Epithelial cell of esophagus (primary cell): ENCODE data around the gene C1orf35.

Experiments used
- DNase-seq: peaks from one replicate; pipeline ENCODE4 v3.0.0; 2010; ENCODE audit warnings: low read depth
- H3K4me3 ChIP-seq: 2 replicates; pipeline ENCODE4 v1.5.1; 2011; ENCODE audit warnings: mild to moderate bottlenecking, low read length, control low read depth
- TF ChIP-seq, protein P1 (sequence below): IDR thresholded peaks from 2 replicates; pipeline ENCODE4 v1.5.1; 2011; ENCODE audit warnings: low read depth, mild to moderate bottlenecking, low read length, control low read depth, inconsistent platforms; ENCODE audit not compliant: insufficient read depth; ENCODE audit errors: missing control alignments

The C1orf35 gene

DNA sequence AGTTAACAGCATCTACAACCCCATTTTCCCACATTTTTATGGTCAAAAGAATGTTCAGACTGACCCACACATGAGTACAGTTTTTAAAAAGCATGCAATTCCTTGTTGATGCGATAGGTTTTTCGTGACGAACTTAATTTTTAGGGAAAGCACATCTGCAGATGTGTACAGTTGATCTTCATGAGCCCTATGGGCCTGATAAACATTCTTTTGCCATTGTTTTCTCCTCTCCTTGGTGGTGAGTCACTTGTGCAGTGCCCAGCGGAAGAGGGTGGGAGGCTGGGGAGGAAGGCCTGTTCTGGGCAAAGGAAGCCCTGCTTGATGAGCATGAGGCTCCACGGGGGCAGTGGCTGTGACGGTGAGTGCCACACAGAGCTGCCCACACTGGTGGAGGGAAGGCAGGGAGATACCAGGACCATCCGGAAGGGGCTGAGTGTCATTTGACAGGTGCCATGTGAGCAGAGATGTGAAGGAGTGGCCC is 15.3 kb downstream of the C1orf35 start:
- no peak overlapping the region for H3K4me3 ChIP-seq
- DNase-seq, result peak; percentile 73
- TF ChIP-seq, protein P1, sequence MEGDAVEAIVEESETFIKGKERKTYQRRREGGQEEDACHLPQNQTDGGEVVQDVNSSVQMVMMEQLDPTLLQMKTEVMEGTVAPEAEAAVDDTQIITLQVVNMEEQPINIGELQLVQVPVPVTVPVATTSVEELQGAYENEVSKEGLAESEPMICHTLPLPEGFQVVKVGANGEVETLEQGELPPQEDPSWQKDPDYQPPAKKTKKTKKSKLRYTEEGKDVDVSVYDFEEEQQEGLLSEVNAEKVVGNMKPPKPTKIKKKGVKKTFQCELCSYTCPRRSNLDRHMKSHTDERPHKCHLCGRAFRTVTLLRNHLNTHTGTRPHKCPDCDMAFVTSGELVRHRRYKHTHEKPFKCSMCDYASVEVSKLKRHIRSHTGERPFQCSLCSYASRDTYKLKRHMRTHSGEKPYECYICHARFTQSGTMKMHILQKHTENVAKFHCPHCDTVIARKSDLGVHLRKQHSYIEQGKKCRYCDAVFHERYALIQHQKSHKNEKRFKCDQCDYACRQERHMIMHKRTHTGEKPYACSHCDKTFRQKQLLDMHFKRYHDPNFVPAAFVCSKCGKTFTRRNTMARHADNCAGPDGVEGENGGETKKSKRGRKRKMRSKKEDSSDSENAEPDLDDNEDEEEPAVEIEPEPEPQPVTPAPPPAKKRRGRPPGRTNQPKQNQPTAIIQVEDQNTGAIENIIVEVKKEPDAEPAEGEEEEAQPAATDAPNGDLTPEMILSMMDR, result no peak

DNA sequence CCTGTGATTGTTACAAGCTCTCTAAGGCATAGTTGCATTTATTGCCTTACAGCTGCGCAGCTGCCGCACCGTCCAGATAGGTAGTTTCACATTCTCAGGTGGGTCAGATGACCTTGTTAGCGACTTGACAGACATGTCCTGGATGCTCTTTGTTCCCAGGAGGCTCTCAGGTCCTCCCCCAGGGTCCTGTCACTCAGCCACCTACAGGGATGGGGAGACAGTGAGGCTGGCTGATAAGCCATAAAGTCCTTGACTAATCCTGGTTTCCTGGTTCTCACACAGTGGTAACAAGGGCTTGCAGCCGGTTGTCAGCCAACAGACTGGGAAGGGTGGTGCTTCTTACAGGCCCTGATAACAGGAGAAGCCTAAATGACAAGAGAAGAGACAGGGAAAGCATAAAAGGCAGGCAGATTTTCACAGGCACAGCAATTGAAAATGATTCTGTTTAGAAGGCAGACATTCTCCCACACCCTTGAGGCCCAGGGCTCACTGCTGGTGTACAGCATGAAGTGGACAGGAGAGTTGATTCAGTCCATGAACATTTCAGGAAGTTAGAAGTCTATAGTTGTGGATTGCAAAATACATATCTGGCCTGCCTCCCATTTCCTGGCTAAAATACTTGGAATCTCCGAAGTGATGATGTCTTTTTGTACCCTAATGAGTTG is 17.7 kb downstream of the C1orf35 start:
- peak overlapping the region; percentile 95 for H3K4me3 ChIP-seq
- DNase-seq, result peak; percentile 64
- TF ChIP-seq, protein P1, result no peak

DNA sequence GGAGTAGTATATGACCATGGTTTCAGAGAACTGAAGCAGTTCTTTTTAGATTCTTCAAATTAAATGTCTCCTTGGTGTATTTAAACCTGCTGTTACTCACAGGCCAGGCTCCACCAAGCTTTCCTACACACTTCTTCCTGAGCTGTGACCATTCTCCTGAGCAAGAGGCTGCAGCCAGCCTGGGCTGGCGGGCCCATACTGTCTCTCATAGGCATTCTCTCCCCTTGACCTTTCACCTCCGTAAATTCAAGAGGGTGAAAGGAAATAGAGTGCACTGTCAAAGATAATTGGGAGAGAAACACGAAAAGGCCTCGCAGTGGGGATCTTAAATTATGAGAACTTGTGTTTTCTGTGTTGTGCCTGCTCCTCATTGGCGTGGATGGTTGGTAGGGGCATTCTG is 18.3 kb downstream of the C1orf35 start:
- no peak for DNase-seq
- TF ChIP-seq, protein P1, result no peak
- H3K4me3 ChIP-seq, result peak overlapping the region; percentile 95

DNA sequence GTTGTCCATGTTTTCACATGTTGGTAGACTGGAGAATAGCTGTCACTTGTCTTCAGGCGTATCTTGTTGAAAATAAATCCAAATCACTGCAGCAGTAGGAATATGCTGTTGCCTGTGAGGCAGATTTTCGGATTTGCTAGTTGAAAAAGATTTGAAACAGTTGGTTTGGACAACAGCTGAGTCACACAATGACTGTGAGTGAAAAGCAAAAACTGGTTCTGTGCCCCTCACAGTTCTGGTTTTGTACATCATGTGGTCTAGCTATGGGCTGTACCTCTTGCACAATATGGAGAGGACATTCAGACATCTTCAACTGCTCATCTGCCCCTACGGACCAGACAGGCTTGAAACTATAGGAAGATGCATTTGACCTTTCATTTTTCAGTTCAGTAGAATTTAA is 18.8 kb downstream of the C1orf35 start:
- H3K4me3 ChIP-seq, result peak overlapping the region; percentile 95
- peak; percentile 86 for DNase-seq
- TF ChIP-seq, protein P1, result no peak

DNA sequence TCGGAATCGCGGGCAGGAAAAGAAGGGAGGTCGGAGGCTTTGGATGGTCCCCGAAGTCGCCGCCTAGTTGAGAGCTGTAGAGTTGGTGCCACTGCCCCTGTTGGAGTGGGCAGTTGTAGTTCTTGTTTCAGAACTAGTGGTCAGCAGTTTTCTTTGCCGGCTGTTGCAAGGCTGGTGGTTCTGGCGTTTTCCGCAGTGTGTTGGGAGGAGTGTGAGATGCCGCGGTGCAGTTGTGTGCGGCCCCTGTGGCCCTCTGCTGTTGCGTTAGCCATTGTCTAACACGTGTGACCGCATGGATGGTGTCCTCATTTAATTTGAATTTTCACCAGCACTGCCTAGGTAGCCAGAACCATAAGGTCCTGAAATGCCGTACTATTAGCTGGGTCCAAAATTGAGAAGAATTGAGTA is 19.2 kb downstream of the C1orf35 start:
- TF ChIP-seq, protein P1, result no peak
- DNase-seq, result no peak

DNA sequence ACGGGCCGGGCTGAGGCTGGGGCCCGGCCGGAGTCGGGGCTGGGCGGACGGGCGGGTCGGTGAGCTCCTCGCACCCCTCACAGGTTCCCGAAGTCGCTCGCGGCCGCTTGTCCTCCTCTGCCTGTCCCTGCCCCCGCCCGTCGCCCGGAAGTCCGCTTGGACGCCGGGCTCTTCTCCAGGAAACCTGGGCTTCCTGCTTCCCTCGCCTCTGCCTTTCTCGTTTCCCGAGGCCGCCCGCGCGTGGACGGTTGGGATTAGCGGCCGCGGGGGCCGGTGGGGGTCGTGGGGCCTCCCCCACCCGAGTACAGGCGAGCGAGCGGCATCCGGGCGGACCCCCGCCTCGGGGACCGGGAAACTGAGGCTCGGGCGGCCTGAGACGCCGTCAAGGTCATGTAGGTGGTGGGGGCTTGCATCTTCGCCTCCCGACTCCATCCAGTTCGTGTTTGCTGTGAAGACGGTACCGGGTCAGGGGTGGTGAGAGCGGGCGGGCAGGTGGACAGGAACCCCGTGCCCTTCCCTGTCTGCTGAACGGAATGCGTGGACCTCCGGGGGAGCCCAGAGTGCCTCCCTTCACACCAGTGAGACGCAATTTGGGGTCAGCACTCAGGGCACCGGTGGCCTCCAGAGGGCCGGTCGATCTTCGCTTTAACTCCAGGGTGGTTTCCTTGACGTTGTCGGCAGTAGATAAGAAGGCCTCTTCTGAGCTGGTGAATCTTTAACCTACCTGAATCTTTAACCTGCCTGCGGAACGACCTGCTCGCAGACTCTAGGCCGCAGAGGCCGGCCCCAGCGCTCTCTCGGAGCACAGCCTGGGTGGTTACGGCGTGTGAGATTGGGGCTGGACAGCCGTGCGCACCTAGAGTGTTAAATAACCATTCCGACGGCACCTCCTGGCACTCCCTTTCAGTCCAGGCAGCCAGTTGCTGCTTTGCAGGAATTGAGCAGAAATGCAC is 19.9 kb downstream of the C1orf35 start:
- TF ChIP-seq, protein P1, result no peak
- peak overlapping the region; percentile 95 for H3K4me3 ChIP-seq
- DNase-seq, result peak; percentile 39

More for the DNA sequence above, 19.2 kb downstream of the C1orf35 start:
- H3K4me3 ChIP-seq, result peak overlapping the region; percentile 95
